NCI-H1930 (cell line): ENCODE results near the gene CYFIP1.

Experiments used
- DNase-seq, 2 experiments: peaks; one replicate each; lab custom pipeline; 2025; lab: John Stamatoyannopoulos, UW

Gene CYFIP1

GRCh38 chr15:22918056-22918455 lies 62.1 kb downstream of the CYFIP1 start:
- no peak for DNase-seq

- no peak for DNase-seq
These were observed 62.6 kb downstream of the CYFIP1 start for GRCh38 chr15:22917556-22917955.

- DNase-seq: no peak
These were observed 63.4 kb downstream of the CYFIP1 start for GRCh38 chr15:22916606-22917350.

- DNase-seq: no peak
These were observed 64.2 kb downstream of the CYFIP1 start for GRCh38 chr15:22915866-22916515.

GRCh38 chr15:22913646-22914380 lies 66.4 kb downstream of the CYFIP1 start:
- no peak for DNase-seq

GRCh38 chr15:22912256-22912655 lies 67.9 kb downstream of the CYFIP1 start:
- DNase-seq: no peak

- no peak for DNase-seq
These were observed 68.9 kb downstream of the CYFIP1 start for GRCh38 chr15:22911306-22911705.

GRCh38 chr15:22908830-22909229 lies 71.3 kb downstream of the CYFIP1 start:
- DNase-seq: no peak

GRCh38 chr15:22907161-22907950 lies 72.8 kb downstream of the CYFIP1 start:
- no peak for DNase-seq

- DNase-seq: no peak
These were observed 75.4 kb downstream of the CYFIP1 start for GRCh38 chr15:22904736-22905135.

GRCh38 chr15:22903961-22904534 lies 76.1 kb downstream of the CYFIP1 start:
- no peak for DNase-seq

- DNase-seq: no peak
These were observed 76.7 kb downstream of the CYFIP1 start for GRCh38 chr15:22903427-22903826.

GRCh38 chr15:22902981-22903380 lies 77.2 kb downstream of the CYFIP1 start:
- no peak for DNase-seq

GRCh38 chr15:22902578-22902977 lies 77.6 kb downstream of the CYFIP1 start:
- DNase-seq: no peak

- no peak for DNase-seq
These were observed 78.1 kb downstream of the CYFIP1 start for GRCh38 chr15:22902046-22902445.

GRCh38 chr15:22895465-22896190 lies 84.5 kb downstream of the CYFIP1 start:
- DNase-seq: no peak

- no peak for DNase-seq
These were observed 86.3 kb downstream of the CYFIP1 start for GRCh38 chr15:22893881-22894280.

- no peak for DNase-seq
These were observed 87.1 kb downstream of the CYFIP1 start for GRCh38 chr15:22893081-22893480.

- DNase-seq: no peak
These were observed 87.8 kb downstream of the CYFIP1 start for GRCh38 chr15:22892333-22892732.

GRCh38 chr15:22891426-22892210 lies 88.5 kb downstream of the CYFIP1 start:
- no peak for DNase-seq
